GM12892 (cell line): ENCODE data around the gene ADAMTSL3.

Source experiments
- POLR2A ChIP-seq: IDR thresholded peaks from 2 replicates; pipeline ENCODE4 v1.6.1; 2011; ENCODE audit warnings: low read depth, low read length, control low read depth
- POLR2AphosphoS5 ChIP-seq: IDR thresholded peaks from 2 replicates; pipeline ENCODE4 v1.6.1; 2011; ENCODE audit warnings: low read depth, low read length, control low read depth
- TAF1 ChIP-seq: IDR thresholded peaks from 2 replicates; pipeline ENCODE4 v1.6.1; 2011; ENCODE audit warnings: low read depth, mild to moderate bottlenecking, control low read depth, low read length, borderline replicate concordance

DNA sequence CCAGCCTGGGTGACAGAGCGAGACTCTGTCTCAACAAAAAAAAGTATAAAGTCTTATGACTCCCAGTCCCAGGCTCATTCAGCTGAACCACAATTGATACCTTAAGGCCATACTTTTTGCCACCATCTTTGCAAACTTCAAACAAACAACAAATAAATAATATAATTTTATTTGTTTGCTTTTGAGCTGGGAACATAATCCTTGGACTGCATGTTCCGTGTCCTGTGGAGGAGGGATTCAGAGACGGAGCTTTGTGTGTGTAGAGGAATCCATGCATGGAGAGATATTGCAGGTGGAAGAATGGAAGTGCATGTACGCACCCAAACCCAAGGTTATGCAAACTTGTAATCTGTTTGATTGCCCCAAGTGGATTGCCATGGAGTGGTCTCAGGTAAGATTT, 238.6 kb downstream of the ADAMTSL3 start:
- TF ChIP-seq TAF1 (no peak), POLR2AphosphoS5 (no peak), POLR2A (no peak)
